HepG2 (cell line): Measurements from ENCODE around the gene HCFC2. TPM values are rescaled to one million over a fixed set of nuclear protein-coding genes. Genes with fewer than 3 reads are reported as not detected.

Experiments used
- ATAC-seq: fragments of 200-7000 bp; cut with Tn5 transposase; 3 replicates; pipeline ENCODE4 v1.9.1; 2020; ENCODE audit warnings: mild to moderate bottlenecking, moderate library complexity
- BruUV-seq: library from RNA; stranded (reverse); fragments of 400-500 nt; replicated peaks from 2 replicates; lab custom pipeline; 2021; lab: Mats Ljungman, UMichigan
- CTCF ChIA-PET: fragments of 300-600 bp; formaldehyde crosslinking; extraction: SDS; loops from one replicate; lab custom pipeline; 2021; ENCODE audit warnings: low total read pairs, inconsistent platforms, low intra/inter-chr PET ratio; lab: Yijun Ruan, JAX
- POLR2A ChIA-PET: fragments of 350-600 bp; sonication (Branson Sonifier 250); formaldehyde crosslinking; loops from one replicate; lab custom pipeline; 2020; ENCODE audit warnings: antibody characterized with exemption, inconsistent platforms; lab: Yijun Ruan, JAX
- DNase-seq: peaks from one replicate; pipeline ENCODE4 v3.0.0-alpha.2; 2015; ENCODE audit warnings: low spot score
- FAIRE-seq: peaks from 3 replicates; lab custom pipeline; 2011; peaks lifted over from hg19 to GRCh38; lab: Jason Lieb, UNC
- H2AFZ ChIP-seq: one replicate; pipeline ENCODE4 v1.6.1; 2011; ENCODE audit warnings: low read length, inconsistent platforms
- H3K27ac ChIP-seq: fragments of 300-600 bp; 3 replicates; pipeline ENCODE4 v1.8.0; 2011; ENCODE audit warnings: mixed run types, mild to moderate bottlenecking, mixed read lengths, low read length, inconsistent platforms; ENCODE audit not compliant: insufficient read depth; ENCODE audit errors: extremely low read length
- H3K27me3 ChIP-seq, 2 experiments: fragments of 200-600 bp in 1 of 2; 2 replicates in 1 of 2; 3 replicates in 1 of 2; pipeline versions ENCODE4 v1.6.0 to v1.8.0; 2011; ENCODE audit warnings: low read length in 2 of 2, mild to moderate bottlenecking in 2 of 2, moderate library complexity in 2 of 2, inconsistent platforms in 1 of 2; ENCODE audit not compliant: insufficient read depth in 2 of 2, control insufficient read depth in 1 of 2
- H3K36me3 ChIP-seq, 2 experiments: fragments of 200-600 bp in 1 of 2; replicated peaks in 1 of 2; 2 replicates in 1 of 2; 3 replicates in 1 of 2; pipeline versions ENCODE4 v1.5.1 to v1.8.0; 2011; ENCODE audit warnings: low read length in 2 of 2, inconsistent platforms in 1 of 2; ENCODE audit not compliant: insufficient read depth in 2 of 2, control insufficient read depth in 1 of 2
- H3K4me1 ChIP-seq: 2 replicates; pipeline ENCODE4 v1.5.1; 2012; ENCODE audit warnings: low read length, inconsistent platforms; ENCODE audit not compliant: insufficient read depth
- H3K4me2 ChIP-seq: 2 replicates; pipeline ENCODE4 v1.6.0; 2011; ENCODE audit warnings: low read depth, low read length, inconsistent platforms
- H3K4me3 ChIP-seq, 3 experiments: fragments of 200-600 bp in 1 of 3; sonication (generic), shearing (Covaris generic) in 1 of 3; replicated peaks in 1 of 3; 2 replicates each; pipeline ENCODE4 v1.5.1; 2011 to 2016; ENCODE audit warnings: low read length in 3 of 3, inconsistent platforms in 2 of 3, low read depth in 2 of 3, mild to moderate bottlenecking in 2 of 3, control low read depth in 1 of 3, mixed read lengths in 1 of 3; ENCODE audit not compliant: insufficient read depth in 1 of 3
- H3K79me2 ChIP-seq: one replicate; pipeline ENCODE4 v1.6.1; 2011; ENCODE audit warnings: low read length, inconsistent platforms; ENCODE audit not compliant: insufficient read depth
- H3K9ac ChIP-seq: 2 replicates; pipeline ENCODE4 v1.6.0; 2011; ENCODE audit warnings: mild to moderate bottlenecking, low read depth, low read length, inconsistent platforms; ENCODE audit not compliant: insufficient read depth
- H3K9me3 ChIP-seq: 2 replicates; pipeline ENCODE4 v1.5.1; 2012; ENCODE audit warnings: mild to moderate bottlenecking, low read length
- H4K20me1 ChIP-seq: 2 replicates; pipeline ENCODE4 v1.6.0; 2011; ENCODE audit warnings: inconsistent platforms, mild to moderate bottlenecking, low read length, moderate library complexity; ENCODE audit not compliant: insufficient read depth
- AKAP8 ChIP-seq: sonication (generic); formaldehyde crosslinking; IDR thresholded peaks from 2 replicates; pipeline ENCODE4 v1.5.1; 2020; ENCODE audit warnings: mild to moderate bottlenecking, missing genetic modification reagents
- JDP2 ChIP-seq: sonication (generic); formaldehyde crosslinking; IDR thresholded peaks from 2 replicates; pipeline ENCODE4 v1.8.1; 2022; ENCODE audit warnings: missing genetic modification reagents, borderline replicate concordance
- NR3C1 ChIP-seq: sonication (generic); formaldehyde crosslinking; IDR thresholded peaks from 2 replicates; pipeline ENCODE4 v1.4.0; 2020; ENCODE audit warnings: missing genetic modification reagents
- RFXANK ChIP-seq: IDR thresholded peaks from 2 replicates; pipeline ENCODE4 v1.6.1; 2016
- STAG1 ChIP-seq: sonication (generic); formaldehyde crosslinking; IDR thresholded peaks from 2 replicates; pipeline ENCODE4 v1.4.0; 2020; ENCODE audit warnings: missing genetic modification reagents
- ZNF326 ChIP-seq: sonication (generic); formaldehyde crosslinking; IDR thresholded peaks from 2 replicates; pipeline ENCODE4 v1.4.0; 2020; ENCODE audit warnings: missing genetic modification reagents, borderline replicate concordance
- ZNF878 ChIP-seq: sonication (generic); formaldehyde crosslinking; IDR thresholded peaks from 2 replicates; pipeline ENCODE4 v1.8.1; 2023; ENCODE audit warnings: mild to moderate bottlenecking, missing genetic modification reagents, moderate library complexity
- WGBS: methylation state at CpG from one replicate; pipeline ENCODE4 v1.1.6; 2017; ENCODE audit warnings: low lambda C conversion rate; 5-methylcytosine and 5-hydroxymethylcytosine counted together
- in situ Hi-C: cut with HindIII; loops from 2 replicates; pipeline ENCODE4 v1.10.0; 2017; ENCODE audit warnings: low pct_unique_long_range_greater_than_20kb; ENCODE audit not compliant: extremely low pct_ligation_motif_present
- intact Hi-C: fragments of 100-400 bp; cut with micrococcal nuclease; formaldehyde crosslinking; loops from one replicate; pipeline ENCODE4 v1.10.0; 2022; ENCODE audit not compliant: unreplicated experiment
- polyA plus RNA-seq, 8 experiments: library from polyadenylated mRNA; depleted of rRNA in 3 of 8; stranded (reverse) in 7 of 8; unstranded in 1 of 8; fragments of >200 nt; fragmentation: Illumina TruSeq in 4 of 8; extraction: Trizol in 4 of 8; gene quantifications; 2 replicates each; pipeline versions ENCODE4 v1.2.1 to v1.2.3, GENCODE V29; 2011 to 2016; ENCODE audit warnings: low read depth in 4 of 8, missing spikeins in 1 of 8, mixed read lengths in 1 of 8; ENCODE audit not compliant: insufficient read depth in 1 of 8
- total RNA-seq, 5 experiments: library from RNA; depleted of rRNA; stranded (reverse); fragments of >200 nt; fragmentation: Illumina TruSeq; extraction: Trizol; gene quantifications; 2 replicates each; pipeline ENCODE4 v1.2.3, GENCODE V29; 2016; ENCODE audit warnings: low read depth in 1 of 5
- TF ChIP-seq, protein P1 (sequence below): sonication (generic); formaldehyde crosslinking; IDR thresholded peaks from 2 replicates; pipeline ENCODE4 v1.4.0; 2020; ENCODE audit warnings: mild to moderate bottlenecking, low read depth, missing genetic modification reagents
- TF ChIP-seq, protein P2 (sequence below): sonication (generic); formaldehyde crosslinking; conservative IDR thresholded peaks from 2 replicates; pipeline ENCODE4 v1.4.0; 2020; ENCODE audit warnings: missing genetic modification reagents
- TF ChIP-seq, protein P3 (sequence below): sonication (generic); formaldehyde crosslinking; IDR thresholded peaks from 2 replicates; pipeline ENCODE4 v1.9.0; 2021; ENCODE audit warnings: mild to moderate bottlenecking, missing genetic modification reagents

HCFC2 gene
- total and polyA plus RNA-seq, 2 of the 13 experiments (the other 11 are each of a cell fraction or from before 2014, with no cell fraction given): 3.7 to 4.9 TPM

DNA sequence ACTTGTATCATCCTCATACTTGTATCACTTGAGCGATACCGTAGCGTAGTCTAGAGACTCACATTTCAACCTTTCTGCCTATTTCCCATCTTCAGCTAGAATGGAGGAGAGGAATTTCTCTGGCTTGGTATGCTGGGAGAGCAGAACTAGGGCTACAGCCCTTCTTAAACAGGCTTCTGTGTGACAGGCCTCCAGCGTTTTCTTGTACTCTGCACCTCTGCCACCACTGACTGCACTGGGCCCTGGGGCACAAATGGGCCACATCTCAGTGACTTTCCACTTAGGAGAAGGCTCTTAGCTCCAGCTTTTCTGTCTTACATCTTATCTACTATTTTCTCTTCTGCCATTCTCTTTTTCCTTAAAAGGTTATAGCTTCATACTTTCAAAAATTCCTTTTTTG, 26.8 kb downstream of the HCFC2 start:
- no peak overlapping the region for H3K27ac ChIP-seq

More for the DNA sequence above, 26.8 kb downstream of the HCFC2 start:
- FAIRE-seq (no peak), DNase-seq (no peak), ATAC-seq (no peak)
- intact Hi-C loops: no loop called here
- WGBS: 92% methylated on average over 4 of the region's 4 CpGs
- Histone ChIP-seq H3K79me2 (no peaks in the 10 kb centered on the region), H3K27me3 (no peaks in the 10 kb centered on the region), H3K9me3 (no peaks in the 10 kb centered on the region), H3K4me1 (no peaks in the 10 kb centered on the region), H3K4me2 (no peak overlapping the region), H3K4me3 (no peak overlapping the region), H4K20me1 (no peaks in the 10 kb centered on the region), H2AFZ (no peak overlapping the region), H3K9ac (no peak overlapping the region), H3K36me3 (peaks cover 0 to 7% of the 10 kb centered on the region in 2 experiments; a peak in 4 of 5 replicates)
- TF ChIP-seq AKAP8 (CRISPR knock-in tag) (no peak), NR3C1 (CRISPR knock-in tag) (no peak), RFXANK (CRISPR knock-in tag) (no peak), STAG1 (CRISPR knock-in tag) (no peak), ZNF878 (CRISPR knock-in tag) (no peak), ZNF326 (CRISPR knock-in tag) (no peak), JDP2 (no peak)
- TF ChIP-seq, protein P1, sequence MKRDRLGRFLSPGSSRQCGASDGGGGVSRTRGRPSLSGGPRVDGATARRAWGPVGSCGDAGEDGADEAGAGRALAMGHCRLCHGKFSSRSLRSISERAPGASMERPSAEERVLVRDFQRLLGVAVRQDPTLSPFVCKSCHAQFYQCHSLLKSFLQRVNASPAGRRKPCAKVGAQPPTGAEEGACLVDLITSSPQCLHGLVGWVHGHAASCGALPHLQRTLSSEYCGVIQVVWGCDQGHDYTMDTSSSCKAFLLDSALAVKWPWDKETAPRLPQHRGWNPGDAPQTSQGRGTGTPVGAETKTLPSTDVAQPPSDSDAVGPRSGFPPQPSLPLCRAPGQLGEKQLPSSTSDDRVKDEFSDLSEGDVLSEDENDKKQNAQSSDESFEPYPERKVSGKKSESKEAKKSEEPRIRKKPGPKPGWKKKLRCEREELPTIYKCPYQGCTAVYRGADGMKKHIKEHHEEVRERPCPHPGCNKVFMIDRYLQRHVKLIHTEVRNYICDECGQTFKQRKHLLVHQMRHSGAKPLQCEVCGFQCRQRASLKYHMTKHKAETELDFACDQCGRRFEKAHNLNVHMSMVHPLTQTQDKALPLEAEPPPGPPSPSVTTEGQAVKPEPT: no peak
- TF ChIP-seq, protein P2, sequence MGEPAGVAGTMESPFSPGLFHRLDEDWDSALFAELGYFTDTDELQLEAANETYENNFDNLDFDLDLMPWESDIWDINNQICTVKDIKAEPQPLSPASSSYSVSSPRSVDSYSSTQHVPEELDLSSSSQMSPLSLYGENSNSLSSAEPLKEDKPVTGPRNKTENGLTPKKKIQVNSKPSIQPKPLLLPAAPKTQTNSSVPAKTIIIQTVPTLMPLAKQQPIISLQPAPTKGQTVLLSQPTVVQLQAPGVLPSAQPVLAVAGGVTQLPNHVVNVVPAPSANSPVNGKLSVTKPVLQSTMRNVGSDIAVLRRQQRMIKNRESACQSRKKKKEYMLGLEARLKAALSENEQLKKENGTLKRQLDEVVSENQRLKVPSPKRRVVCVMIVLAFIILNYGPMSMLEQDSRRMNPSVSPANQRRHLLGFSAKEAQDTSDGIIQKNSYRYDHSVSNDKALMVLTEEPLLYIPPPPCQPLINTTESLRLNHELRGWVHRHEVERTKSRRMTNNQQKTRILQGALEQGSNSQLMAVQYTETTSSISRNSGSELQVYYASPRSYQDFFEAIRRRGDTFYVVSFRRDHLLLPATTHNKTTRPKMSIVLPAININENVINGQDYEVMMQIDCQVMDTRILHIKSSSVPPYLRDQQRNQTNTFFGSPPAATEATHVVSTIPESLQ (CRISPR knock-in tag): no peak
- TF ChIP-seq, protein P3, sequence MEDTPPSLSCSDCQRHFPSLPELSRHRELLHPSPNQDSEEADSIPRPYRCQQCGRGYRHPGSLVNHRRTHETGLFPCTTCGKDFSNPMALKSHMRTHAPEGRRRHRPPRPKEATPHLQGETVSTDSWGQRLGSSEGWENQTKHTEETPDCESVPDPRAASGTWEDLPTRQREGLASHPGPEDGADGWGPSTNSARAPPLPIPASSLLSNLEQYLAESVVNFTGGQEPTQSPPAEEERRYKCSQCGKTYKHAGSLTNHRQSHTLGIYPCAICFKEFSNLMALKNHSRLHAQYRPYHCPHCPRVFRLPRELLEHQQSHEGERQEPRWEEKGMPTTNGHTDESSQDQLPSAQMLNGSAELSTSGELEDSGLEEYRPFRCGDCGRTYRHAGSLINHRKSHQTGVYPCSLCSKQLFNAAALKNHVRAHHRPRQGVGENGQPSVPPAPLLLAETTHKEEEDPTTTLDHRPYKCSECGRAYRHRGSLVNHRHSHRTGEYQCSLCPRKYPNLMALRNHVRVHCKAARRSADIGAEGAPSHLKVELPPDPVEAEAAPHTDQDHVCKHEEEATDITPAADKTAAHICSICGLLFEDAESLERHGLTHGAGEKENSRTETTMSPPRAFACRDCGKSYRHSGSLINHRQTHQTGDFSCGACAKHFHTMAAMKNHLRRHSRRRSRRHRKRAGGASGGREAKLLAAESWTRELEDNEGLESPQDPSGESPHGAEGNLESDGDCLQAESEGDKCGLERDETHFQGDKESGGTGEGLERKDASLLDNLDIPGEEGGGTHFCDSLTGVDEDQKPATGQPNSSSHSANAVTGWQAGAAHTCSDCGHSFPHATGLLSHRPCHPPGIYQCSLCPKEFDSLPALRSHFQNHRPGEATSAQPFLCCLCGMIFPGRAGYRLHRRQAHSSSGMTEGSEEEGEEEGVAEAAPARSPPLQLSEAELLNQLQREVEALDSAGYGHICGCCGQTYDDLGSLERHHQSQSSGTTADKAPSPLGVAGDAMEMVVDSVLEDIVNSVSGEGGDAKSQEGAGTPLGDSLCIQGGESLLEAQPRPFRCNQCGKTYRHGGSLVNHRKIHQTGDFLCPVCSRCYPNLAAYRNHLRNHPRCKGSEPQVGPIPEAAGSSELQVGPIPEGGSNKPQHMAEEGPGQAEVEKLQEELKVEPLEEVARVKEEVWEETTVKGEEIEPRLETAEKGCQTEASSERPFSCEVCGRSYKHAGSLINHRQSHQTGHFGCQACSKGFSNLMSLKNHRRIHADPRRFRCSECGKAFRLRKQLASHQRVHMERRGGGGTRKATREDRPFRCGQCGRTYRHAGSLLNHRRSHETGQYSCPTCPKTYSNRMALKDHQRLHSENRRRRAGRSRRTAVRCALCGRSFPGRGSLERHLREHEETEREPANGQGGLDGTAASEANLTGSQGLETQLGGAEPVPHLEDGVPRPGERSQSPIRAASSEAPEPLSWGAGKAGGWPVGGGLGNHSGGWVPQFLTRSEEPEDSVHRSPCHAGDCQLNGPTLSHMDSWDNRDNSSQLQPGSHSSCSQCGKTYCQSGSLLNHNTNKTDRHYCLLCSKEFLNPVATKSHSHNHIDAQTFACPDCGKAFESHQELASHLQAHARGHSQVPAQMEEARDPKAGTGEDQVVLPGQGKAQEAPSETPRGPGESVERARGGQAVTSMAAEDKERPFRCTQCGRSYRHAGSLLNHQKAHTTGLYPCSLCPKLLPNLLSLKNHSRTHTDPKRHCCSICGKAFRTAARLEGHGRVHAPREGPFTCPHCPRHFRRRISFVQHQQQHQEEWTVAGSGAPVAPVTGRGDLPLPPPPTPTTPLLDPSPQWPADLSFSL (CRISPR knock-in tag): no peak
- ChIA-PET POLR2A (no interaction called here), CTCF (no interaction called here)
- in situ Hi-C loops: no loop called here
- BruUV-seq: no TSS peak
